H9 (cell line): ENCODE measurements around the gene PCDHA1. TPM values are rescaled to one million over a fixed set of nuclear protein-coding genes. Genes with fewer than 3 reads are reported as not detected.

ENCODE experiments used
- DNase-seq: peaks from one replicate; pipeline ENCODE4 v3.0.0-alpha.2; 2017
- H2AFZ ChIP-seq: one replicate; pipeline ENCODE4 v1.6.1; 2013; ENCODE audit warnings: mild to moderate bottlenecking, low read length, control low read depth, moderate library complexity
- H2AK5ac ChIP-seq: 2 replicates; pipeline ENCODE4 v1.6.1; 2013; ENCODE audit warnings: low read length, control low read depth, mixed read lengths; ENCODE audit not compliant: insufficient read length
- H2BK120ac ChIP-seq: one replicate; pipeline ENCODE4 v1.6.1; 2013; ENCODE audit warnings: low read depth, mild to moderate bottlenecking, low read length, control low read depth, inconsistent platforms; ENCODE audit not compliant: poor library complexity, severe bottlenecking
- H2BK12ac ChIP-seq: 2 replicates; pipeline ENCODE4 v1.6.1; 2013; ENCODE audit warnings: low read length, control low read depth, mixed read lengths, low read depth; ENCODE audit not compliant: insufficient read length
- H2BK15ac ChIP-seq: 2 replicates; pipeline ENCODE4 v1.6.1; 2013; ENCODE audit warnings: low read depth, low read length, control low read depth
- H2BK20ac ChIP-seq: one replicate; pipeline ENCODE4 v1.6.1; 2013; ENCODE audit warnings: low read depth, mild to moderate bottlenecking, low read length, control low read depth, inconsistent platforms; ENCODE audit not compliant: poor library complexity, severe bottlenecking
- H2BK5ac ChIP-seq: 2 replicates; pipeline ENCODE4 v1.6.1; 2013; ENCODE audit warnings: low read length, control low read depth, mixed read lengths; ENCODE audit not compliant: insufficient read length
- H3K14ac ChIP-seq: 2 replicates; pipeline ENCODE4 v1.6.1; 2013; ENCODE audit warnings: low read length, control low read depth; ENCODE audit not compliant: insufficient read depth
- H3K18ac ChIP-seq: 2 replicates; pipeline ENCODE4 v1.6.1; 2013; ENCODE audit warnings: low read depth, mild to moderate bottlenecking, mixed read lengths, low read length, control low read depth; ENCODE audit not compliant: insufficient read length
- H3K23ac ChIP-seq: 2 replicates; pipeline ENCODE4 v1.6.1; 2013; ENCODE audit warnings: low read length, control low read depth, mixed read lengths, low read depth; ENCODE audit not compliant: insufficient read length
- H3K23me2 ChIP-seq: 2 replicates; pipeline ENCODE4 v1.6.1; 2013; ENCODE audit warnings: low read depth, mild to moderate bottlenecking, mixed read lengths, low read length, control low read depth; ENCODE audit not compliant: insufficient read length, poor library complexity, severe bottlenecking
- H3K27ac ChIP-seq: 2 replicates; pipeline ENCODE4 v1.5.1; 2013; ENCODE audit warnings: low read length, control low read depth, mixed read lengths, low read depth; ENCODE audit not compliant: insufficient read length
- H3K27me3 ChIP-seq: 2 replicates; pipeline ENCODE4 v1.6.1; 2013; ENCODE audit warnings: low read length, control low read depth, inconsistent platforms; ENCODE audit not compliant: insufficient read depth
- H3K4ac ChIP-seq: 2 replicates; pipeline ENCODE4 v1.6.1; 2013; ENCODE audit warnings: low read depth, mild to moderate bottlenecking, control low read depth, inconsistent platforms, low read length, moderate library complexity
- H3K4me1 ChIP-seq: 2 replicates; pipeline ENCODE4 v1.6.1; 2013; ENCODE audit warnings: low read length, control low read depth, inconsistent platforms; ENCODE audit not compliant: insufficient read depth
- H3K4me2 ChIP-seq: 2 replicates; pipeline ENCODE4 v1.6.1; 2013; ENCODE audit warnings: low read length, control low read depth, mixed read lengths; ENCODE audit not compliant: insufficient read length, insufficient read depth
- H3K56ac ChIP-seq: 2 replicates; pipeline ENCODE4 v1.6.1; 2013; ENCODE audit warnings: low read depth, mild to moderate bottlenecking, mixed read lengths, low read length, control low read depth; ENCODE audit not compliant: insufficient read length
- H3K79me1 ChIP-seq: 2 replicates; pipeline ENCODE4 v1.6.1; 2013; ENCODE audit warnings: low read depth, mild to moderate bottlenecking, moderate library complexity, low read length, control low read depth, inconsistent platforms; ENCODE audit not compliant: insufficient read depth, poor library complexity, severe bottlenecking
- H3K79me2 ChIP-seq: 2 replicates; pipeline ENCODE4 v1.6.1; 2013; ENCODE audit warnings: low read length, control low read depth, inconsistent platforms; ENCODE audit not compliant: insufficient read depth
- H3K9ac ChIP-seq: 2 replicates; pipeline ENCODE4 v1.6.1; 2013; ENCODE audit warnings: low read length, control low read depth, mixed read lengths; ENCODE audit not compliant: insufficient read length; ENCODE audit errors: extremely low read depth
- H3K9me3 ChIP-seq: one replicate; pipeline ENCODE4 v1.6.1; 2013; ENCODE audit warnings: low read depth, low read length, inconsistent platforms; ENCODE audit not compliant: control insufficient read depth
- H3T11ph ChIP-seq: one replicate; pipeline ENCODE4 v1.6.1; 2013; ENCODE audit warnings: mild to moderate bottlenecking, low read length, control low read depth, inconsistent platforms
- H4K20me1 ChIP-seq: one replicate; pipeline ENCODE4 v1.6.1; 2013; ENCODE audit not compliant: control insufficient read depth, insufficient read length, insufficient read depth
- H4K5ac ChIP-seq: 2 replicates; pipeline ENCODE4 v1.6.1; 2013; ENCODE audit warnings: low read depth, mild to moderate bottlenecking, mixed read lengths, low read length, control low read depth; ENCODE audit not compliant: insufficient read length
- H4K8ac ChIP-seq: replicated peaks from 2 replicates; pipeline ENCODE4 v1.6.1; 2013; ENCODE audit warnings: low read length, control low read depth, mixed read lengths, low read depth; ENCODE audit not compliant: insufficient read length
- H4K91ac ChIP-seq: 2 replicates; pipeline ENCODE4 v1.6.1; 2013; ENCODE audit warnings: low read depth, mild to moderate bottlenecking, moderate library complexity, mixed read lengths, low read length, control low read depth; ENCODE audit not compliant: insufficient read length
- H3K27ac Mint-ChIP-seq, 3 experiments: 2 replicates in 2 of 3; 3 replicates in 1 of 3; pipeline ENCODE4 v1.8.0; 2020 to 2021; ENCODE audit warnings: mixed read lengths in 3 of 3, mild to moderate bottlenecking in 1 of 3, moderate library complexity in 1 of 3
- H3K27me3 Mint-ChIP-seq: 2 replicates; pipeline ENCODE4 v1.8.0; 2021; ENCODE audit warnings: low read depth, mild to moderate bottlenecking, moderate library complexity, mixed read lengths
- H3K36me3 Mint-ChIP-seq, 3 experiments: 2 replicates in 2 of 3; 3 replicates in 1 of 3; pipeline ENCODE4 v1.8.0; 2020 to 2021; ENCODE audit warnings: low read depth in 3 of 3, mixed read lengths in 3 of 3; ENCODE audit not compliant: insufficient read depth in 1 of 3
- H3K4me1 Mint-ChIP-seq, 2 experiments: 2 replicates each; pipeline ENCODE4 v1.8.0; 2020; ENCODE audit warnings: mixed read lengths in 2 of 2
- H3K4me3 Mint-ChIP-seq, 2 experiments: 2 replicates in 1 of 2; 3 replicates in 1 of 2; pipeline ENCODE4 v1.8.0; 2020 to 2021; ENCODE audit warnings: mild to moderate bottlenecking in 2 of 2, mixed read lengths in 2 of 2, moderate library complexity in 1 of 2
- H3K9me3 Mint-ChIP-seq, 2 experiments: 2 replicates in 1 of 2; 3 replicates in 1 of 2; pipeline ENCODE4 v1.8.0; 2020; ENCODE audit warnings: mild to moderate bottlenecking in 2 of 2, mixed read lengths in 2 of 2, moderate library complexity in 1 of 2
- WGBS: extraction: QIAGEN DNeasy Blood & Tissue Kit; methylation state at CpG from one replicate; pipeline ENCODE4 v1.1.7; 2013; ENCODE audit warnings: missing lambda C conversion rate, low lambda C conversion rate, mixed read lengths; ENCODE audit not compliant: insufficient read length; ENCODE audit errors: extremely low coverage; 5-methylcytosine and 5-hydroxymethylcytosine counted together
- total RNA-seq: library from RNA; stranded (reverse); gene quantifications from 2 replicates; pipeline ENCODE4 v1.2.1, GENCODE V29; 2021
- TF ChIP-seq, protein P1 (sequence below): fragments of 200-600 bp; sonication (generic); conservative IDR thresholded peaks from 3 replicates; pipeline ENCODE4 v1.8.0; 2021; ENCODE audit warnings: antibody characterized with exemption, mild to moderate bottlenecking

PCDHA1 gene
- total RNA-seq, 1 experiment from 2014 or later: 0.61 TPM

DNA sequence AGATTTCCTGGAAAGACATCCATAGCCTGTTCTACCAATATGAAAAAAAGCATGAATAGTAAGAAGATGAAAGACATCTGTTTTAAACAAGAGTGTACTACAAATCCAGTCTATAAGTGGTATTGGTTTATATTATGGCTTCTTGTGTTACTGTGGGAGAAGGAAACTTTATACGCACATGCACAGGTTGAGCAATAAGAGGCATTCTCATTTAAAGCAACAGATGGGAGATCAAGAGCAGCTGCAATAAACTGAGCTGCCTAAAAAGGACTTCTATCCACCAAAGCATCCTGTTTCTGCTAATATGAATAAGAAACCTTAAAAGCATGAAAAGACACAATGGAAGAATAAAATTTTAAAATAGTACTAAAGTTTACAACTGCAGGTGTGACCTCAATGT, 256.6 kb downstream of the PCDHA1 start:
- Histone ChIP-seq H3K79me1 (no peaks in the 10 kb centered on the region), H3K79me2 (no peaks in the 10 kb centered on the region), H3K56ac (no peak overlapping the region), H3K23ac (no peak overlapping the region), H2BK20ac (no peak overlapping the region), H2AFZ (no peak overlapping the region), H2BK15ac (no peak overlapping the region), H3K4me1 (peaks cover 2% of the 10 kb centered on the region; the same call in 1 of the 2 replicates), H3T11ph (no peak overlapping the region), H3K14ac (no peak overlapping the region), H4K20me1 (no peaks in the 10 kb centered on the region), H3K27ac (no peak overlapping the region), H3K4me2 (no peak overlapping the region), H3K18ac (no peak overlapping the region), H2BK5ac (no peak overlapping the region), H4K91ac (no peak overlapping the region), H3K9ac (no peak overlapping the region), H2BK120ac (no peak overlapping the region), H4K5ac (no peak overlapping the region), H3K27me3 (no peaks in the 10 kb centered on the region), H2BK12ac (no peak overlapping the region), H3K4ac (no peak overlapping the region), H2AK5ac (no peak overlapping the region), H4K8ac (no peak overlapping the region), H3K23me2 (peaks cover 15% of the 10 kb centered on the region), H3K9me3 (no peaks in the 10 kb centered on the region)
- Mint-ChIP-seq H3K36me3 (no peaks in the 10 kb centered on the region), H3K4me1 (peaks cover 5 to 17% of the 10 kb centered on the region in 2 experiments), H3K27me3 (peaks cover 16% of the 10 kb centered on the region), H3K4me3 (no peak overlapping the region), H3K27ac (no peak overlapping the region), H3K9me3 (no peaks in the 10 kb centered on the region)
- no CpG with 5 or more reads among the region's 1 CpG for WGBS
- TF ChIP-seq, protein P1, sequence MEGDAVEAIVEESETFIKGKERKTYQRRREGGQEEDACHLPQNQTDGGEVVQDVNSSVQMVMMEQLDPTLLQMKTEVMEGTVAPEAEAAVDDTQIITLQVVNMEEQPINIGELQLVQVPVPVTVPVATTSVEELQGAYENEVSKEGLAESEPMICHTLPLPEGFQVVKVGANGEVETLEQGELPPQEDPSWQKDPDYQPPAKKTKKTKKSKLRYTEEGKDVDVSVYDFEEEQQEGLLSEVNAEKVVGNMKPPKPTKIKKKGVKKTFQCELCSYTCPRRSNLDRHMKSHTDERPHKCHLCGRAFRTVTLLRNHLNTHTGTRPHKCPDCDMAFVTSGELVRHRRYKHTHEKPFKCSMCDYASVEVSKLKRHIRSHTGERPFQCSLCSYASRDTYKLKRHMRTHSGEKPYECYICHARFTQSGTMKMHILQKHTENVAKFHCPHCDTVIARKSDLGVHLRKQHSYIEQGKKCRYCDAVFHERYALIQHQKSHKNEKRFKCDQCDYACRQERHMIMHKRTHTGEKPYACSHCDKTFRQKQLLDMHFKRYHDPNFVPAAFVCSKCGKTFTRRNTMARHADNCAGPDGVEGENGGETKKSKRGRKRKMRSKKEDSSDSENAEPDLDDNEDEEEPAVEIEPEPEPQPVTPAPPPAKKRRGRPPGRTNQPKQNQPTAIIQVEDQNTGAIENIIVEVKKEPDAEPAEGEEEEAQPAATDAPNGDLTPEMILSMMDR: no peak
- no peak for DNase-seq
